Prostate gland (tissue), 2 donors: ENCODE data around the gene RABAC1.

ENCODE experiments used
- POLR2A ChIP-seq: fragments of 450-650 bp; IDR thresholded peaks from one replicate; pipeline ENCODE4 v1.6.1; 2016; ENCODE audit warnings: antibody characterized with exemption, mild to moderate bottlenecking
- TF ChIP-seq, protein P1 (sequence below), 4 experiments: fragments of 200-600 bp in 2 of 4; fragments of 450-650 bp in 2 of 4; sonication (generic) in 2 of 4; IDR thresholded peaks; 1 replicate in 3 of 4; 2 replicates in 1 of 4; pipeline ENCODE4 v1.5.1; 2016 to 2019; ENCODE audit warnings: antibody characterized with exemption in 4 of 4, mild to moderate bottlenecking in 2 of 4, moderate library complexity in 2 of 4

DNA sequence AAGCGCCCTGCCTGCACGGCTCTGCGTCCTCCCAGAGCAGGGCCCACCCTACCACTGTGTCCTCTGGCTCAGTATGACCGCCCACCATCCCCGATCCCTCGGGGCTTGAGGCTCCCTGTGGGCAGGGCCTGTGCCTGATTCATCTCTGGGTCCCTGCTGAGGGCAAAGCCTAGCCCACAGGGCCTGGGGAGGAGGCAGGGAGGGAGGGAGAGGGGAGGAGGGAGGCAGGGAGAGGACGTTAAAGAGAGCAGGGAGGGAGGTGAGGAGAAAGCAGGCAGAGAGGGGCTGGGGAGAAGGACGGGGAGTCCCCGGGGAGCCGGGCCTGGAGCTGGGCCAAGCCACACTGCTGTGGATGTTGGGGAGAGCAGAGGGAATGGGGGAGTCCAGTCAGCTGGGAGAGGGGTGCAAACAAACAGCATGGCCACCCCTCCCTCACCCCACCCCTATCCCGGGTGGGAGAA, 26.8 kb downstream of the RABAC1 start:
- TF ChIP-seq, protein P1, sequence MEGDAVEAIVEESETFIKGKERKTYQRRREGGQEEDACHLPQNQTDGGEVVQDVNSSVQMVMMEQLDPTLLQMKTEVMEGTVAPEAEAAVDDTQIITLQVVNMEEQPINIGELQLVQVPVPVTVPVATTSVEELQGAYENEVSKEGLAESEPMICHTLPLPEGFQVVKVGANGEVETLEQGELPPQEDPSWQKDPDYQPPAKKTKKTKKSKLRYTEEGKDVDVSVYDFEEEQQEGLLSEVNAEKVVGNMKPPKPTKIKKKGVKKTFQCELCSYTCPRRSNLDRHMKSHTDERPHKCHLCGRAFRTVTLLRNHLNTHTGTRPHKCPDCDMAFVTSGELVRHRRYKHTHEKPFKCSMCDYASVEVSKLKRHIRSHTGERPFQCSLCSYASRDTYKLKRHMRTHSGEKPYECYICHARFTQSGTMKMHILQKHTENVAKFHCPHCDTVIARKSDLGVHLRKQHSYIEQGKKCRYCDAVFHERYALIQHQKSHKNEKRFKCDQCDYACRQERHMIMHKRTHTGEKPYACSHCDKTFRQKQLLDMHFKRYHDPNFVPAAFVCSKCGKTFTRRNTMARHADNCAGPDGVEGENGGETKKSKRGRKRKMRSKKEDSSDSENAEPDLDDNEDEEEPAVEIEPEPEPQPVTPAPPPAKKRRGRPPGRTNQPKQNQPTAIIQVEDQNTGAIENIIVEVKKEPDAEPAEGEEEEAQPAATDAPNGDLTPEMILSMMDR (IDR thresholded peaks at IDR 0.05): no peak
- no peak for TF ChIP-seq POLR2A
